K562 (cell line): ENCODE data around the gene SAPCD1. TPM values are rescaled to one million over a fixed set of nuclear protein-coding genes. Genes with fewer than 3 reads are reported as not detected.
A peak's percentile ranks its signal among the peaks of the same experiment; 100 is the strongest.

ENCODE experiments used
- ATF6 ChIP-seq: sonication (generic); formaldehyde crosslinking; IDR thresholded peaks from 2 replicates; pipeline ENCODE4 v1.4.0; 2020; ENCODE audit warnings: mild to moderate bottlenecking, missing genetic modification reagents
- CBX3 ChIP-seq, 2 experiments: IDR thresholded peaks; 1 replicate in 1 of 2; 2 replicates in 1 of 2; pipeline ENCODE4 v1.6.1; 2012; ENCODE audit warnings: inconsistent platforms in 2 of 2, low read length in 2 of 2, borderline replicate concordance in 1 of 2, control low read depth in 1 of 2
- CHD4 ChIP-seq: fragments of 200-600 bp; sonication (generic); IDR thresholded peaks from 3 replicates; pipeline ENCODE4 v1.6.1; 2012; ENCODE audit warnings: low read depth, mild to moderate bottlenecking, mixed read lengths, low read length, inconsistent platforms; ENCODE audit not compliant: insufficient read depth, insufficient replicate concordance, poor library complexity, severe bottlenecking
- NR1H2 ChIP-seq: sonication (generic); formaldehyde crosslinking; IDR thresholded peaks from 2 replicates; pipeline ENCODE4 v1.4.0; 2020; ENCODE audit warnings: mild to moderate bottlenecking, missing genetic modification reagents
- POLR2G ChIP-seq: fragments of 200-400 bp; formaldehyde crosslinking; IDR thresholded peaks from 2 replicates; pipeline ENCODE4 v1.6.1; 2017; ENCODE audit warnings: low read depth, mild to moderate bottlenecking, antibody characterized with exemption, low read length, moderate library complexity
- RBBP5 ChIP-seq: fragments of 200-600 bp; sonication (generic); IDR thresholded peaks from 2 replicates; pipeline ENCODE4 v1.6.1; 2012; ENCODE audit warnings: borderline replicate concordance, mild to moderate bottlenecking, low read length, control low read depth, inconsistent platforms; ENCODE audit not compliant: insufficient read depth, poor library complexity, severe bottlenecking
- RBM14 ChIP-seq: fragments of 200-400 bp; formaldehyde crosslinking; IDR thresholded peaks from 2 replicates; pipeline ENCODE4 v1.6.1; 2018; ENCODE audit warnings: low read depth, mild to moderate bottlenecking, low read length, moderate library complexity, borderline replicate concordance; ENCODE audit not compliant: insufficient read depth
- SMAD1 ChIP-seq: fragments of 150-350 bp; IDR thresholded peaks from 2 replicates; pipeline ENCODE4 v1.6.1; 2014; ENCODE audit warnings: low read length, low read depth; ENCODE audit not compliant: partially characterized antibody
- SMC3 ChIP-seq: conservative IDR thresholded peaks from 2 replicates; pipeline ENCODE4 v1.6.1; 2011; ENCODE audit warnings: low read depth, low read length, improper control_type of control experiment; ENCODE audit not compliant: insufficient read depth
- SNRNP70 ChIP-seq: fragments of 200-400 bp; formaldehyde crosslinking; optimal IDR thresholded peaks from 2 replicates; pipeline ENCODE3; 2017; ENCODE audit warnings: low read depth, low read length
- TCF15 ChIP-seq: fragments of 250-450 bp; sonication (Bioruptor Pico); IDR thresholded peaks from 2 replicates; pipeline ENCODE4 v1.8.0; 2022; ENCODE audit warnings: moderate library complexity, mild to moderate bottlenecking, inconsistent platforms
- TCF3 ChIP-seq: sonication (generic); formaldehyde crosslinking; IDR thresholded peaks from 2 replicates; pipeline ENCODE4 v1.4.0; 2020; ENCODE audit warnings: mild to moderate bottlenecking, missing genetic modification reagents
- polyA plus RNA-seq, 8 experiments: library from polyadenylated mRNA; depleted of rRNA in 4 of 8; stranded (reverse) in 5 of 8; unstranded in 3 of 8; fragments of >200 nt; fragmentation: Nextera tagmentation in 2 of 8; fragmentation: Illumina TruSeq in 1 of 8; extraction: Ambion mirVana in 2 of 8; extraction: Trizol in 1 of 8; gene quantifications; 2 replicates each; pipeline versions ENCODE4 v1.2.1 to v1.2.3, GENCODE V29; 2011 to 2014; ENCODE audit warnings: inconsistent platforms in 1 of 8, missing spikeins in 1 of 8
- total RNA-seq, 7 experiments: library from RNA; depleted of rRNA in 6 of 7; stranded (reverse); fragments of >200 nt in 6 of 7; fragmentation: Illumina TruSeq in 2 of 7; extraction: Trizol in 2 of 7; gene quantifications; 2 replicates each; pipeline versions ENCODE4 v1.2.1 to v1.2.3, GENCODE V29; 2011 to 2021; ENCODE audit warnings: low replicate concordance in 1 of 7
- TF ChIP-seq, protein P1 (sequence below), 2 experiments: fragments of 450-650 bp in 1 of 2; sonication (generic) in 1 of 2; formaldehyde crosslinking; conservative IDR thresholded peaks; 2 replicates each; pipeline versions ENCODE4 v1.4.0 to v1.8.1; 2020 to 2022; ENCODE audit warnings: mild to moderate bottlenecking in 1 of 2, missing genetic modification reagents in 1 of 2
- TF ChIP-seq, protein P2 (sequence below): fragments of 450-650 bp; IDR thresholded peaks from 2 replicates; pipeline ENCODE4 v1.6.1; 2016; ENCODE audit warnings: missing biosample characterization, missing genetic modification characterization
- TF ChIP-seq, protein P3 (sequence below): sonication (generic); formaldehyde crosslinking; IDR thresholded peaks from 2 replicates; pipeline ENCODE4 v1.8.1; 2023; ENCODE audit warnings: mild to moderate bottlenecking, missing genetic modification reagents, moderate library complexity

Gene SAPCD1
- total and polyA plus RNA-seq, 9 of the 15 experiments (the other 6 are each of a cell fraction or from before 2014, with no cell fraction given) = 2.6 to 30.2 (median 7.4) TPM

DNA sequence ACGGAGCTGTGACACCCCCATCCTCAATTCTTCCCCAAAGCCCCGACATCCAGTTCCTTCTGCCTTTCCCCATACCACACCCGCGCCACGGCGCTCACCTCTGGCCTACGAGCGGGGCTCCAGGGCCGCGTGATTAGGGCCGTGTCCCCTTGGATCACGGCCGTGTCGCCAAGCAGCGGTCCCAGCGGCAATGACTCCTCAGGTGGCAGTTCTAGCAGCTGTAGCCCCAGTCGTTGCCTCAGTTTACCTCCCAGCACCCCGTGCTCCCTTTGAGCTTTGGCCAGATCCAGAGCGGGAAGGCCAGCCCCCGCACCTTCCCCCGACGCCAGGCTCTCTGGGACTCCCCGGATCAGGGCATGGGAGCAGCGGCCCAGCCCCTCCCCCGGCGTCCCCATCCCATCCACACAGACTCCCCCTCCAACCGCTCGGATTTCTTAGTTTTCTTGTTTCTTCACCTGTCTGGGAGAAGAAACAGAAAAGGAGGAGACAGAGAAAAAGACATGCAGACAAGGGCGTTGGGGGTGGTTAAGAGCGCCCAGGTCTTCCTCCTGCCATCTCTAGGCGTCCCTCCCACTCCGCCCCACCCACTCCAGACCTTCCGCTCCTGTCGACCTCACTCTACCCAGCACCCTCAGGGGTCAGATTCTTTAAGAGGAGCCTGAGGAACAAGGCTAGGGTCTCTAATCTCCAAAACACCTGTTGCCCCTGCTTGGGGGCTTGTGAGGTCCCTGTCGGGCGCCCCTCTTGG, 33.5 kb upstream of the SAPCD1 start, which contains the start of gene DDAH2 (continued):
- TF ChIP-seq, protein P1, sequence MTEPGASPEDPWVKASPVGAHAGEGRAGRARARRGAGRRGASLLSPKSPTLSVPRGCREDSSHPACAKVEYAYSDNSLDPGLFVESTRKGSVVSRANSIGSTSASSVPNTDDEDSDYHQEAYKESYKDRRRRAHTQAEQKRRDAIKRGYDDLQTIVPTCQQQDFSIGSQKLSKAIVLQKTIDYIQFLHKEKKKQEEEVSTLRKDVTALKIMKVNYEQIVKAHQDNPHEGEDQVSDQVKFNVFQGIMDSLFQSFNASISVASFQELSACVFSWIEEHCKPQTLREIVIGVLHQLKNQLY (CRISPR knock-in tag; conservative IDR thresholded peaks at IDR 0.05) = peak in 1 of 2 experiments; percentile 91; a peak in 1 of 4 replicates
- no peak for TF ChIP-seq SNRNP70
- peak; percentile 31 for TF ChIP-seq SMAD1
- TF ChIP-seq ATF6 (CRISPR knock-in tag) = peak; percentile 58; the same call in 1 of the 2 replicates
- no peak for TF ChIP-seq RBM14
- TF ChIP-seq CBX3 (IDR thresholded peaks at IDR 0.05; ENCODE audit: borderline replicate concordance in 1 of 2, low read length in 2 of 2) = no peak
- peak; percentile 82 for TF ChIP-seq CHD4
- TF ChIP-seq TCF15 (CRISPR knock-in tag) = no peak
- no peak for TF ChIP-seq RBBP5
- peak; percentile 86; the same call in 1 of the 2 replicates for TF ChIP-seq NR1H2 (CRISPR knock-in tag)
- 0 out of 2 replicates have a peak, but pooled peaks have one; percentile 7 for TF ChIP-seq SMC3
- TF ChIP-seq, protein P2, sequence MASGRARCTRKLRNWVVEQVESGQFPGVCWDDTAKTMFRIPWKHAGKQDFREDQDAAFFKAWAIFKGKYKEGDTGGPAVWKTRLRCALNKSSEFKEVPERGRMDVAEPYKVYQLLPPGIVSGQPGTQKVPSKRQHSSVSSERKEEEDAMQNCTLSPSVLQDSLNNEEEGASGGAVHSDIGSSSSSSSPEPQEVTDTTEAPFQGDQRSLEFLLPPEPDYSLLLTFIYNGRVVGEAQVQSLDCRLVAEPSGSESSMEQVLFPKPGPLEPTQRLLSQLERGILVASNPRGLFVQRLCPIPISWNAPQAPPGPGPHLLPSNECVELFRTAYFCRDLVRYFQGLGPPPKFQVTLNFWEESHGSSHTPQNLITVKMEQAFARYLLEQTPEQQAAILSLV (tag) = no peak
- peak; percentile 92 for TF ChIP-seq POLR2G
- peak; percentile 43 for TF ChIP-seq TCF3
- TF ChIP-seq, protein P3, sequence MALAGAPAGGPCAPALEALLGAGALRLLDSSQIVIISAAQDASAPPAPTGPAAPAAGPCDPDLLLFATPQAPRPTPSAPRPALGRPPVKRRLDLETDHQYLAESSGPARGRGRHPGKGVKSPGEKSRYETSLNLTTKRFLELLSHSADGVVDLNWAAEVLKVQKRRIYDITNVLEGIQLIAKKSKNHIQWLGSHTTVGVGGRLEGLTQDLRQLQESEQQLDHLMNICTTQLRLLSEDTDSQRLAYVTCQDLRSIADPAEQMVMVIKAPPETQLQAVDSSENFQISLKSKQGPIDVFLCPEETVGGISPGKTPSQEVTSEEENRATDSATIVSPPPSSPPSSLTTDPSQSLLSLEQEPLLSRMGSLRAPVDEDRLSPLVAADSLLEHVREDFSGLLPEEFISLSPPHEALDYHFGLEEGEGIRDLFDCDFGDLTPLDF (CRISPR knock-in tag) = peak; percentile 47; the same call in 1 of the 2 replicates
